Activated naive CD8-positive, alpha-beta T cell treated with anti-CD3 and anti-CD28 coated beads, Interleukin-2, amount 10 ng/mL, durations not matched to agents 7 days and 5 days (primary cell): ENCODE measurements around the gene GNL2. TPM values are rescaled to one million over a fixed set of nuclear protein-coding genes. Genes with fewer than 3 reads are reported as not detected.
"Not testable (repeated sequence)": the region's sequence is repeated elsewhere in the genome, so short reads cannot be mapped to it uniquely, and the experiment has no call there.

ENCODE experiments used
- ATAC-seq: fragments of 150-1000 bp; cut with Tn5 transposase; one replicate; pipeline ENCODE4 v1.10.0; 2021; ENCODE audit warnings: low read depth, moderate library complexity
- POLR2A ChIA-PET: fragments of 350-600 bp; sonication (Branson Sonifier 250); formaldehyde crosslinking; loops from one replicate; lab custom pipeline; 2021; ENCODE audit warnings: antibody characterized with exemption; lab: Charles Lee
- DNase-seq: peaks from one replicate; pipeline ENCODE4 v3.0.0; 2021
- H3K27ac Mint-ChIP-seq: one replicate; pipeline ENCODE4 v1.8.0; 2022; ENCODE audit warnings: mild to moderate bottlenecking, mixed read lengths
- H3K27me3 Mint-ChIP-seq: one replicate; pipeline ENCODE4 v1.8.0; 2022; ENCODE audit warnings: mild to moderate bottlenecking, moderate library complexity, mixed read lengths
- H3K36me3 Mint-ChIP-seq: one replicate; pipeline ENCODE4 v1.8.0; 2021; ENCODE audit warnings: mild to moderate bottlenecking, mixed read lengths
- H3K4me1 Mint-ChIP-seq: one replicate; pipeline ENCODE4 v1.8.0; 2021; ENCODE audit warnings: mixed read lengths
- H3K4me3 Mint-ChIP-seq: one replicate; pipeline ENCODE4 v1.8.0; 2022; ENCODE audit warnings: mild to moderate bottlenecking, moderate library complexity, mixed read lengths
- H3K9me3 Mint-ChIP-seq: one replicate; pipeline ENCODE4 v1.8.0; 2021; ENCODE audit warnings: mixed read lengths
- total RNA-seq, 2 experiments: library from RNA; stranded (reverse); gene quantifications; one replicate each; pipeline ENCODE4 v1.2.3, GENCODE V29; 2021

The GNL2 gene
- total RNA-seq, 2 experiments from 2014 or later: 45.2 to 46.9 TPM

DNA sequence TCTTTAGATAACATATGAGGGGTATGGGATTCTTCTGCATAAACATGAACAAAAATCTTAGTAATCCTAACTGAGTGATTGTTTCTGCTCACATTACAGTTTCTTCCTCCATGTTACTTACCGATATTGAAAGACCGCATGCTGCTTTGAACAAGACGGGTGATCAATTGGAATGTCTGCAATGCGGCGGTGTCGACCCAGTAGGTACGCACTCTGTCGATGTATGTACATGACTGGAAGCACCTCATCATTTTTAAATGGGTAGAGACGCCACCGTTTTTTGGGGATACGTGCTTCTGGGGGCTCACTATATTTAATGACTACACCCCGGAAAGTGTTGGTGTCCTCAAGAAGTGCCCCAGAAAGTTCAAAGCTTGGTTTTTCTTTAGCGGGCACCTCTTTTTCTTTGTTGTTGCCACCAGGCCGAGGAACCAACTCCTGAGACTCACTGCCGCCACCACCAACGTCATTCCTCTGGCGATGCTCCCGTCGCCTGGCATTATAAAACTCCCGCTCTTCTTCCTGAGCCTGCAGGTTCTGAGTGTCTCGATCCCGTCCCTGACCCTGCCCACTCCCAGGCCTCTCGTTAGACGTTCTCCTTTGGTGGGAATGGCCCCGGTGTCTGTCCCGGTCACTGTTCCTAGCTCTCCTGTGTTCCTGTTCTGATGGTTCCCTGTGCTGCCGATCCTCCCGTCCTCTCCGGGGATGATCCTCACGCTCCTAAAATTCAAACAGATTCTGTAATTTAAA is 55.5 kb downstream of the GNL2 start:
- POLR2A ChIA-PET: no interaction called here
- no peak for ATAC-seq
- Mint-ChIP-seq H3K27me3 (no peaks in the 10 kb centered on the region), H3K27ac (no peak overlapping the region), H3K9me3 (no peaks in the 10 kb centered on the region), H3K4me1 (peaks cover 11% of the 10 kb centered on the region), H3K36me3 (peaks cover 36% of the 10 kb centered on the region), H3K4me3 (no peak overlapping the region)
- no peak for DNase-seq

GRCh38 chr1:37539154-37539553 is 56.6 kb downstream of the GNL2 start:
- H3K27ac Mint-ChIP-seq, POLR2A ChIA-PET, DNase-seq, H3K27me3 Mint-ChIP-seq, H3K4me3 Mint-ChIP-seq, H3K9me3 Mint-ChIP-seq, ATAC-seq: not testable (repeated sequence)
- Mint-ChIP-seq H3K36me3 (peaks cover 33% of the 10 kb centered on the region), H3K4me1 (peaks cover 12% of the 10 kb centered on the region)

DNA sequence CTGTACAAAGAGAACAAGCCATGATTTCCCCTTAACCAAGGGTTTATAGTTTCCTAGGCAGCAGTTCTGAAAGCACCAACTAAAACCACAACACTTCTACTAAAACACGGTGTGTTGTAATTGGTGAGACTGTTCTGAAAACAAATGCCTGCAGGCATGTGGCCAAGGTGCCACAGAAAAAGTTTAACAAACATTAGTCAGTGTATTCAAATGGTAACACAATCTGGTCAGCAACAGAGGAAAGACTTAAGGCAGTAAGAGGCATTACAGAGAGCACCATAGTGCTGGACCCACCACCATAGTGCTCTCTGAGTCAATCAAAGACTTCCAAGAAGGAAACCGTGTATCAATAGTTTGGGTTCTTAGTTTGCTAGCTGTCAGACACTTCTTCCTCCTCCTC is 58.4 kb downstream of the GNL2 start:
- Mint-ChIP-seq H3K4me3 (no peak overlapping the region), H3K9me3 (no peaks in the 10 kb centered on the region), H3K4me1 (peaks cover 12% of the 10 kb centered on the region), H3K27ac (no peak overlapping the region), H3K36me3 (peaks cover 34% of the 10 kb centered on the region), H3K27me3 (no peaks in the 10 kb centered on the region)
- DNase-seq (no peak), ATAC-seq (no peak)
- POLR2A ChIA-PET: no interaction called here

GRCh38 chr1:37533317-37534093 is 62.2 kb downstream of the GNL2 start:
- POLR2A ChIA-PET: no interaction called here
- DNase-seq (no peak), ATAC-seq (no peak)
- H3K9me3 Mint-ChIP-seq: no peaks in the 10 kb centered on the region
- peaks cover 22% of the 10 kb centered on the region for H3K36me3 Mint-ChIP-seq
- H3K4me3 Mint-ChIP-seq: no peak overlapping the region
- peaks cover 11% of the 10 kb centered on the region for H3K4me1 Mint-ChIP-seq
- H3K27me3 Mint-ChIP-seq: no peaks in the 10 kb centered on the region
- no peak overlapping the region for H3K27ac Mint-ChIP-seq

DNA sequence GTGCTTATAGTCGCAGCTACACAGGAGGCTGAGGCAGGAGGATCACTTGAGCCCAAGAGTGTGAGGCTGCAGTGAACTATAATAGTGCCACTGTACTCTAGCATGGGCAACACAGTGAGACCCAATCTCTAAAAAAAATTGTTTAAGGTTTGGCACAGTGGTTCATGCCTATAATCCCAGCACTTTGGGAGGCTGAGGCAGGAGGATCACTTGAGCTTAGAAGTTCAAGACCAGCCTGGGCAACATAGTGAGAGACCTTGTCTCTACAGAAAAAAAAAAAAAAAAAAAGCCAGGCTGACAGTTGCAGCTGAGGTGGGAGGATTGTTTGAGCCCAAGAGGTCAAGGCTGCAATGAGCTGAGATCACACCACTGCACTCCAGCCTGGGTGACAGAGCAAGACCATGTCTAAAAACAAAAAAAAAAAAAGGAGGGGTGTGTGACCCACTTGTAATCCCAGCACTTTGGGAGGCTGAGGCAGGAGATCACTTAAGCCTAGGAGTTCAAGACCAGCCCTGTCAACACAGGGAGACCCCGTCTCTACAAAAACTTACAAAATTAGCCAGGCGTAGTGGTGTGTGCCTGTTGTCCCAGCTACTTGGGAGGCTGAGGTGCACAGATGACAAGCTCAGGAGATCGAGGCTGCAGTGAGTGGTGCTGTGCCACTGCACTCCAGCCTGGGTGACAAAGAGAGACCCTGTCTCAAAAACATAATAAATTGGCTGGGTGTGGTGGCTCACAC is 63.1 kb downstream of the GNL2 start:
- H3K36me3 Mint-ChIP-seq: peaks cover 18% of the 10 kb centered on the region
- DNase-seq, ATAC-seq, H3K4me3 Mint-ChIP-seq, H3K27ac Mint-ChIP-seq, H3K4me1 Mint-ChIP-seq, H3K9me3 Mint-ChIP-seq, H3K27me3 Mint-ChIP-seq: not testable (repeated sequence)
- POLR2A ChIA-PET: interaction anchor here (0.9 to 1.1 kb wide), 2 partner anchors 18 to 19 kb away, joined by 4 to 7 read pairs; partner anchors contain the start of gene MEAF6

- H3K9me3 Mint-ChIP-seq, ATAC-seq, H3K27me3 Mint-ChIP-seq, DNase-seq, H3K4me1 Mint-ChIP-seq, H3K36me3 Mint-ChIP-seq, H3K27ac Mint-ChIP-seq, POLR2A ChIA-PET, H3K4me3 Mint-ChIP-seq: not testable (repeated sequence)
Observed at GRCh38 chr1:37529888-37530287, 65.8 kb downstream of the GNL2 start.

- no peaks in the 10 kb centered on the region for H3K27me3 Mint-ChIP-seq
- peak overlapping the region; percentile 89 for H3K4me3 Mint-ChIP-seq
- H3K4me1 Mint-ChIP-seq: peaks cover 22% of the 10 kb centered on the region
- peaks cover 11% of the 10 kb centered on the region for H3K9me3 Mint-ChIP-seq
- POLR2A ChIA-PET: interaction anchor here (0.6 to 3.4 kb wide), 10 partner anchors 8 to 173 kb away, joined by 3 to 31 read pairs (median 4); partner anchors contain the start of genes SNIP1 and ZC3H12A
- peak overlapping the region; percentile 96 for H3K27ac Mint-ChIP-seq
- DNase-seq (no peak), ATAC-seq (peak; percentile 23)
- peaks cover 22% of the 10 kb centered on the region for H3K36me3 Mint-ChIP-seq
Observed at GRCh38 chr1:37519613-37520012, 76.1 kb downstream of the GNL2 start.

- Mint-ChIP-seq H3K4me1 (peaks cover 22% of the 10 kb centered on the region), H3K36me3 (peaks cover 22% of the 10 kb centered on the region), H3K27ac (peak overlapping the region; percentile 96), H3K9me3 (peaks cover 11% of the 10 kb centered on the region), H3K4me3 (peak overlapping the region; percentile 89)
- not testable (repeated sequence) for ATAC-seq, H3K27me3 Mint-ChIP-seq
- peak; percentile 70 for DNase-seq
- POLR2A ChIA-PET: interaction anchor here (0.6 to 3.4 kb wide), 12 partner anchors 9 to 318 kb away, joined by 3 to 31 read pairs (median 4); partner anchors contain the start of genes DNALI1, SNIP1 and ZC3H12A
Observed at GRCh38 chr1:37518929-37519328, 76.8 kb downstream of the GNL2 start.

GRCh38 chr1:37518241-37518640 is 77.5 kb downstream of the GNL2 start:
- not testable (repeated sequence) for H3K4me3 Mint-ChIP-seq, DNase-seq, H3K27me3 Mint-ChIP-seq, ATAC-seq, H3K27ac Mint-ChIP-seq, H3K9me3 Mint-ChIP-seq
- POLR2A ChIA-PET: interaction anchor here (1.1 to 3.4 kb wide), 7 partner anchors 8 to 175 kb away, joined by 3 to 31 read pairs (median 4); partner anchors contain the start of genes SNIP1 and ZC3H12A
- peaks cover 23% of the 10 kb centered on the region for H3K36me3 Mint-ChIP-seq
- H3K4me1 Mint-ChIP-seq: peaks cover 26% of the 10 kb centered on the region

DNA sequence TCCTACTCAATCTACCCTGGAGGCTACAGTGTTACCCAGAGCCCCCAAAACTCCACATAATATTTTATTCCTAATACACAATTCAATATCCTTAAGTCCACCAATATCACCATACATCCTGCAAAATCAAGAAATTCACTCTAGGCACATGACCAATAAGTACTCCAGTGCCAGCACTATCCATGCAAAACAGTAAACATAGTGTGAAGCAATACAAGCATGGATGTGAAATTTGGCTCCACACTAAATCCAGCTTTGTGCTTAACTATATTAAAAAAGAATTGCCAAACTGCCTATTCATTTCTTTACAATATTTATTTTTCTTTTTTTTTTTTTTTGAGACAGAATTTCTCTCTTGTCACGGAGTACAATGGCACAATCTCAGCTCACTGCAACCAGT is 78.2 kb downstream of the GNL2 start:
- peaks cover 30% of the 10 kb centered on the region for H3K4me1 Mint-ChIP-seq
- no peaks in the 10 kb centered on the region for H3K27me3 Mint-ChIP-seq
- POLR2A ChIA-PET: interaction anchor here (3.4 kb wide), 1 partner anchor 41 kb away, joined by 31 read pairs; the partner anchor contains the start of gene ZC3H12A
- peak overlapping the region; percentile 3 for H3K27ac Mint-ChIP-seq
- ATAC-seq (no peak), DNase-seq (no peak)
- H3K4me3 Mint-ChIP-seq: no peak overlapping the region
- H3K9me3 Mint-ChIP-seq: peaks cover 3% of the 10 kb centered on the region
- H3K36me3 Mint-ChIP-seq: peaks cover 20% of the 10 kb centered on the region
